PC-3 (cell line): ENCODE measurements around the gene INAFM2. TPM values are rescaled to one million over a fixed set of nuclear protein-coding genes. Genes with fewer than 3 reads are reported as not detected.

Experiments
- ATAC-seq: fragments of 200-7000 bp; cut with Tn5 transposase; 2 replicates; pipeline ENCODE4 v1.9.1; 2020; ENCODE audit warnings: mild to moderate bottlenecking, moderate library complexity
- BruUV-seq: library from RNA; stranded (reverse); fragments of 400-500 nt; replicated peaks from 2 replicates; lab custom pipeline; 2021; lab: Mats Ljungman, UMichigan
- CTCF ChIA-PET: fragments of 300-600 bp; sonication (Branson Sonifier 250); formaldehyde crosslinking; loops from one replicate; lab custom pipeline; 2022; ENCODE audit warnings: antibody characterized with exemption; lab: Charles Lee
- POLR2A ChIA-PET: fragments of 300-600 bp; sonication (Branson Sonifier 250); formaldehyde crosslinking; loops from one replicate; lab custom pipeline; 2022; ENCODE audit warnings: antibody characterized with exemption; ENCODE audit not compliant: unreplicated experiment; lab: Charles Lee
- DNase-seq: peaks from one replicate; pipeline ENCODE4 v3.0.0-alpha.2; 2015
- H2AFZ ChIP-seq: fragments of 300-600 bp; sonication (generic); 2 replicates; pipeline ENCODE4 v1.6.0; 2016; ENCODE audit warnings: antibody characterized with exemption, low read length
- H3F3A ChIP-seq: fragments of 300-600 bp; sonication (generic); one replicate; pipeline ENCODE4 v1.6.0; 2017; ENCODE audit warnings: antibody characterized with exemption, low read length, control low read depth, mild to moderate bottlenecking; ENCODE audit not compliant: unreplicated experiment
- H3K27ac ChIP-seq: fragments of 300-600 bp; sonication (generic); 2 replicates; pipeline ENCODE4 v1.5.1; 2016; ENCODE audit warnings: mild to moderate bottlenecking, low read length
- H3K27me3 ChIP-seq: fragments of 300-600 bp; sonication (generic); 2 replicates; pipeline ENCODE4 v1.6.1; 2016; ENCODE audit warnings: low read length, mixed read lengths
- H3K36me3 ChIP-seq: fragments of 300-600 bp; sonication (generic); 2 replicates; pipeline ENCODE4 v1.6.1; 2016; ENCODE audit warnings: low read depth, mixed run types, low read length, mixed read lengths
- H3K4me1 ChIP-seq: fragments of 300-600 bp; sonication (generic); 2 replicates; pipeline ENCODE4 v1.5.1; 2016; ENCODE audit warnings: low read length; ENCODE audit not compliant: insufficient read depth
- H3K4me2 ChIP-seq: fragments of 300-600 bp; sonication (generic); 2 replicates; pipeline ENCODE4 v1.6.0; 2016; ENCODE audit warnings: low read length
- H3K4me3 ChIP-seq: fragments of 300-600 bp; sonication (generic); 2 replicates; pipeline ENCODE4 v1.5.1; 2016; ENCODE audit warnings: mild to moderate bottlenecking, low read length, mixed read lengths
- H3K79me2 ChIP-seq: fragments of 300-600 bp; sonication (generic); 2 replicates; pipeline ENCODE4 v1.6.1; 2017; ENCODE audit warnings: low read length, mixed read lengths
- H3K9ac ChIP-seq: fragments of 300-600 bp; sonication (generic); 2 replicates; pipeline ENCODE4 v1.6.0; 2016; ENCODE audit warnings: mild to moderate bottlenecking, low read length
- H3K9me2 ChIP-seq: fragments of 300-600 bp; sonication (generic); replicated peaks from 2 replicates; pipeline ENCODE4 v1.6.1; 2016; ENCODE audit warnings: mixed run types, low read length, mixed read lengths
- H3K9me3 ChIP-seq: fragments of 300-600 bp; sonication (generic); 2 replicates; pipeline ENCODE4 v1.6.1; 2016; ENCODE audit warnings: low read length, mixed read lengths
- H4K20me1 ChIP-seq: fragments of 300-600 bp; sonication (generic); 2 replicates; pipeline ENCODE4 v1.6.1; 2016; ENCODE audit warnings: low read length, mixed read lengths
- EZH2 ChIP-seq: fragments of 300-600 bp; sonication (generic); IDR thresholded peaks from one replicate; pipeline ENCODE4 v1.6.1; 2017; ENCODE audit warnings: antibody characterized with exemption, mild to moderate bottlenecking, low read length; ENCODE audit not compliant: unreplicated experiment
- EZH2phosphoT487 ChIP-seq: fragments of 300-600 bp; sonication (generic); IDR thresholded peaks from 2 replicates; pipeline ENCODE4 v1.6.1; 2018; ENCODE audit warnings: mild to moderate bottlenecking, antibody characterized with exemption, low read length, borderline replicate concordance
- intact Hi-C: fragments of 100-400 bp; cut with micrococcal nuclease; formaldehyde crosslinking; loops from 2 replicates; pipeline ENCODE4 v1.9.0; 2023
- total RNA-seq: library from RNA; depleted of rRNA; stranded (reverse); fragments of >200 nt; gene quantifications from 2 replicates; pipeline ENCODE4 v1.2.3, GENCODE V29; 2014
- TF ChIP-seq, protein P1 (sequence below): fragments of 300-600 bp; sonication (generic); conservative IDR thresholded peaks from 2 replicates; pipeline ENCODE4 v1.5.1; 2017; ENCODE audit warnings: antibody characterized with exemption, low read depth, mild to moderate bottlenecking, low read length

The INAFM2 gene
- total RNA-seq, 1 experiment from 2014 or later = 22.1 TPM

DNA sequence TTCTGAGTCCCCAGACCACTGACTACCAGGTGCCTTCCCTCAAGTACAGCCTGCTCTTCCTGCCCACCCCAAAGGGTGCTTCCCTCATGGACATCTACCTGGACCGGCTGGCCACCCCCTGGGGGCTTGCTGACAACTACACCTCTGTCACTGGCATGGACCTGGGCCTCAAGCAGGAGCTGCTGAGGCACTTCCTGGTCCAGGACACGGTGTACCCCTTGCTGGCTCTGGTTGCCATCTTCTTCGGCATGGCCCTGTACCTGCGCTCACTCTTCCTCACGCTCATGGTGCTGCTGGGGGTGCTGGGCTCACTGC is 43.8 kb downstream of the INAFM2 start:
- intact Hi-C loops = no loop called here
- Histone ChIP-seq H4K20me1 (no peaks in the 10 kb centered on the region), H3K4me2 (peak overlapping the region; percentile 58), H3K36me3 (no peaks in the 10 kb centered on the region), H3K27me3 (no peaks in the 10 kb centered on the region), H2AFZ (peak overlapping the region; percentile 66), H3K79me2 (no peaks in the 10 kb centered on the region), H3K9me2 (no peaks in the 10 kb centered on the region), H3K27ac (no peak overlapping the region), H3K9me3 (no peaks in the 10 kb centered on the region), H3K4me1 (no peaks in the 10 kb centered on the region; the same call in 1 of the 2 replicates), H3K4me3 (0 out of 2 replicates have a peak overlapping the region, but pooled peaks have one; percentile 37), H3K9ac (no peak overlapping the region), H3F3A (no peaks in the 10 kb centered on the region)
- POLR2A ChIA-PET = no interaction called here
- TF ChIP-seq, protein P1, sequence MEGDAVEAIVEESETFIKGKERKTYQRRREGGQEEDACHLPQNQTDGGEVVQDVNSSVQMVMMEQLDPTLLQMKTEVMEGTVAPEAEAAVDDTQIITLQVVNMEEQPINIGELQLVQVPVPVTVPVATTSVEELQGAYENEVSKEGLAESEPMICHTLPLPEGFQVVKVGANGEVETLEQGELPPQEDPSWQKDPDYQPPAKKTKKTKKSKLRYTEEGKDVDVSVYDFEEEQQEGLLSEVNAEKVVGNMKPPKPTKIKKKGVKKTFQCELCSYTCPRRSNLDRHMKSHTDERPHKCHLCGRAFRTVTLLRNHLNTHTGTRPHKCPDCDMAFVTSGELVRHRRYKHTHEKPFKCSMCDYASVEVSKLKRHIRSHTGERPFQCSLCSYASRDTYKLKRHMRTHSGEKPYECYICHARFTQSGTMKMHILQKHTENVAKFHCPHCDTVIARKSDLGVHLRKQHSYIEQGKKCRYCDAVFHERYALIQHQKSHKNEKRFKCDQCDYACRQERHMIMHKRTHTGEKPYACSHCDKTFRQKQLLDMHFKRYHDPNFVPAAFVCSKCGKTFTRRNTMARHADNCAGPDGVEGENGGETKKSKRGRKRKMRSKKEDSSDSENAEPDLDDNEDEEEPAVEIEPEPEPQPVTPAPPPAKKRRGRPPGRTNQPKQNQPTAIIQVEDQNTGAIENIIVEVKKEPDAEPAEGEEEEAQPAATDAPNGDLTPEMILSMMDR = no peak
- TF ChIP-seq EZH2phosphoT487 = no peak
- no peak for TF ChIP-seq EZH2
- CTCF ChIA-PET = interaction anchor here (0.6 to 1.6 kb wide), 5 partner anchors 23 to 88 kb away, joined by 3 to 9 read pairs (median 3); no protein-coding TSS in a partner anchor
- ATAC-seq (no peak), DNase-seq (no peak)
- BruUV-seq = no TSS peak

DNA sequence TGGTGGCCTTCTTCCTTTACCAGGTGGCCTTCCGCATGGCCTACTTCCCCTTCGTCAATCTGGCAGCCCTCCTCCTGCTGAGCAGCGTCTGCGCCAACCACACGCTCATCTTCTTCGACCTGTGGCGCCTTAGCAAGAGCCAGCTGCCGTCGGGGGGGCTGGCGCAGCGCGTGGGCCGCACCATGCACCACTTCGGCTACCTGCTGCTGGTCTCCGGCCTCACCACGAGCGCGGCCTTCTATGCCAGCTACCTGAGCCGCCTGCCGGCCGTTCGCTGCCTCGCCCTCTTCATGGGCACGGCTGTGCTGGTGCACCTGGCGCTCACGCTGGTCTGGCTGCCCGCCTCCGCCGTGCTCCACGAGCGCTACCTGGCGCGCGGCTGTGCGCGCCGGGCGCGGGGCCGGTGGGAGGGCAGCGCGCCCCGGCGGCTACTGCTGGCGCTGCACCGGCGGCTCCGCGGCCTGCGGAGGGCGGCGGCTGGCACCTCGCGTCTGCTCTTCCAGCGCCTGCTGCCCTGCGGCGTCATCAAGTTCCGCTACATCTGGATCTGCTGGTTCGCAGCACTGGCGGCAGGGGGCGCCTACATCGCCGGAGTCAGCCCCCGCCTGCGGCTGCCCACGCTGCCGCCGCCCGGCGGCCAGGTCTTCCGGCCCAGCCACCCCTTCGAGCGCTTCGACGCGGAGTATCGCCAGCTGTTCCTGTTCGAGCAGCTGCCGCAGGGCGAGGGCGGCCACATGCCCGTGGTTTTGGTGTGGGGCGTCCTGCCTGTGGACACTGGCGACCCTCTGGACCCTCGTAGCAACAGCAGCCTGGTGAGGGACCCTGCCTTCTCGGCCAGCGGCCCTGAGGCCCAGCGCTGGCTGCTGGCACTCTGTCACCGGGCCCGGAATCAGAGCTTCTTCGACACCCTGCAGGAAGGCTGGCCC is 44.5 kb downstream of the INAFM2 start:
- Histone ChIP-seq H3K9ac (no peak overlapping the region), H3K36me3 (no peaks in the 10 kb centered on the region), H3K4me1 (no peaks in the 10 kb centered on the region; the same call in 1 of the 2 replicates), H3K4me3 (peak overlapping the region; percentile 37; the same call in 1 of the 2 replicates), H3K9me3 (no peaks in the 10 kb centered on the region), H3F3A (no peaks in the 10 kb centered on the region), H4K20me1 (no peaks in the 10 kb centered on the region), H3K27ac (no peak overlapping the region), H2AFZ (peak overlapping the region; percentile 66), H3K79me2 (no peaks in the 10 kb centered on the region), H3K27me3 (no peaks in the 10 kb centered on the region), H3K9me2 (no peaks in the 10 kb centered on the region), H3K4me2 (peak overlapping the region; percentile 58)
- no TSS peak for BruUV-seq
- CTCF ChIA-PET = interaction anchor here (0.6 to 1.6 kb wide), 5 partner anchors 24 to 88 kb away, joined by 3 to 9 read pairs (median 3); no protein-coding TSS in a partner anchor
- ATAC-seq = peak; percentile 92
- peak; percentile 88 for DNase-seq
- intact Hi-C loops = loop anchor here (1.0 to 2.0 kb wide), 3 partner anchors 29 to 53 kb away; no protein-coding TSS in a partner anchor
- POLR2A ChIA-PET = no interaction called here
- TF ChIP-seq, protein P1 = peak; percentile 71
- no peak for TF ChIP-seq EZH2
- 0 out of 2 replicates have a peak, but pooled peaks have one; percentile 58 for TF ChIP-seq EZH2phosphoT487
